HG03066 (cell line): ENCODE results near the gene KRT36.

Source experiments
- ATAC-seq: cut with Tn5 transposase; IDR thresholded peaks from one replicate; pipeline ENCODE4 v1.9.1; 2021; ENCODE audit warnings: low read depth; ENCODE audit not compliant: unreplicated experiment

KRT36 gene

GRCh38 chr17:41522301-41523224, 32.9 kb upstream of the KRT36 start:
- ATAC-seq = no peak

- no peak for ATAC-seq
Measured at GRCh38 chr17:41521574-41522261, 32.0 kb upstream of the KRT36 start.

GRCh38 chr17:41520821-41521521, 31.3 kb upstream of the KRT36 start:
- no peak for ATAC-seq

GRCh38 chr17:41519501-41520224, 30.0 kb upstream of the KRT36 start:
- no peak for ATAC-seq

- no peak for ATAC-seq
Measured at GRCh38 chr17:41518789-41519449, 29.2 kb upstream of the KRT36 start, which contains the start of gene KRT15. Gene KRT15, minus strand, starts transcription at chr17:41518890. Its CDS starts 63 bp downstream, at chr17:41518827.

GRCh38 chr17:41518031-41518430, 28.3 kb upstream of the KRT36 start:
- no peak for ATAC-seq

GRCh38 chr17:41516830-41517283, 27.1 kb upstream of the KRT36 start:
- ATAC-seq = no peak

- no peak for ATAC-seq
Measured at GRCh38 chr17:41516147-41516829, 26.6 kb upstream of the KRT36 start.

- no peak for ATAC-seq
Measured at GRCh38 chr17:41513168-41513547, 23.4 kb upstream of the KRT36 start.

GRCh38 chr17:41512546-41513167, 22.9 kb upstream of the KRT36 start:
- ATAC-seq = no peak

- ATAC-seq = no peak
Measured at GRCh38 chr17:41511716-41512115, 22.0 kb upstream of the KRT36 start.

GRCh38 chr17:41511116-41511515, 21.4 kb upstream of the KRT36 start:
- no peak for ATAC-seq

- ATAC-seq = no peak
Measured at GRCh38 chr17:41510251-41511065, 20.7 kb upstream of the KRT36 start.

GRCh38 chr17:41507315-41507880, 17.7 kb upstream of the KRT36 start:
- no peak for ATAC-seq

GRCh38 chr17:41505809-41506767, 16.4 kb upstream of the KRT36 start:
- no peak for ATAC-seq

- ATAC-seq = no peak
Measured at GRCh38 chr17:41505007-41505808, 15.5 kb upstream of the KRT36 start, which contains the start of gene KRT13. Gene KRT13, minus strand, starts transcription at chr17:41505612. Its CDS starts 62 bp downstream, at chr17:41505550.
